CD4-positive, alpha-beta T cell treated with Interleukin-6 for 4 hours (primary cell): Measurements from ENCODE around the gene FLVCR2.
"Not testable (repeated sequence)": the region's sequence is repeated elsewhere in the genome, so short reads cannot be mapped to it uniquely, and the experiment has no call there.

ENCODE experiments used
- DNase-seq: peaks from one replicate; pipeline ENCODE4 v3.0.0-alpha.2; 2020; ENCODE audit warnings: mixed read lengths

Gene FLVCR2

DNA sequence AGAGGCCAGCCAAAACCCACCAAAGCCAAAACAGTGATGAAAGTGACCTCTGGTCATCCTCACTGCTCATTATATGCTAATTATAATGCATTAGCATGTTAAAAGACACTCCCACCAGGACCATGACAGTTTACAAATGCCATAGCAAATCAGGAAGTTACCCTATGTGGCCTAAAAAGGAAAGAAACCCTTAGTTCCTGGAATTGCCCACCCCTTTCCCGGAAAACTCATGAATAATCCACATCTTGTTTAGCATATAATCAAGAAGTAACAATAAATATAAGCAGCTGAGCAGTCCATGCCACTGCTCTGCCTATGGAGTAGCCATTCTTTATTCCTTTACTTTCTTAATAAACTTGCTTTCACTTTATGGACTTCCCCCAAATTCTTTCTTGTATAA is 21.7 kb downstream of the FLVCR2 start:
- not testable (repeated sequence) for DNase-seq

DNA sequence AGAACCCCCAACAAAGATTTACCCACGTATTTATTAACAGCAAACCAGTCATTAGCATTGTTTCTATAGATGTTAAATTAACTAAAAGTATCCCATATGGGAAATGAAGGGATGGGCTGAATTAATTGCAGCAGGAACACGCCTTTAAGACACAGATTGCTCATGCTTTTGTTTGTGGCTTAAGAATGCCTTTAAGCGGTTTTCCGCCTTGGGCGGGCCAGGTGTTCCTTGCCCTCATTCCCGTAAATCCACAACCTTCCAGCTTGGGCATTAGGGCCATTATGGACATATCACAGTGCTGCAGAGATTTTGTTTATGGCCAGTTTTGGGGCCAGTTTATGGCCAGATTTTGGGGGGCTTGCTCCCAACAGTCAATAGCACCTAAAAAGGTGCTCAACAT is 22.6 kb downstream of the FLVCR2 start:
- not testable (repeated sequence) for DNase-seq

DNA sequence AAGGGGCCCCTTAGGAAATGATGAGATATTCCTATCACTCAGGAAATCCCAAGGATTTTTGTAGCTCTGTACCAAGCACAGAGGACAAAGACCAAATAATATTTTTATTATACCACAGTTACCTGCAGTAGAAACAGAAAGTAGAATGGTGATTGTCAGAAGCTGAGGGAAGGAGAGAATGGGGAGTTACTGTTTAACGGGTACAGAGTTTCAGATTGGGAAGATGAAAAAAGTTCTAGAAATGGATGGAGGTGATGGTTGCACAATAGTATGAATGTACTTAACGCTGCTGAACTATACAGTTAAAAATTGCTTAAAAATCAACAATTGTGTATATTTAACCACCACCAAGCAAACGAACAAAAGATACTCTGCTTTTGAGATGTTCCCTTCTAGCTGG is 24.1 kb downstream of the FLVCR2 start:
- no peak for DNase-seq

DNA sequence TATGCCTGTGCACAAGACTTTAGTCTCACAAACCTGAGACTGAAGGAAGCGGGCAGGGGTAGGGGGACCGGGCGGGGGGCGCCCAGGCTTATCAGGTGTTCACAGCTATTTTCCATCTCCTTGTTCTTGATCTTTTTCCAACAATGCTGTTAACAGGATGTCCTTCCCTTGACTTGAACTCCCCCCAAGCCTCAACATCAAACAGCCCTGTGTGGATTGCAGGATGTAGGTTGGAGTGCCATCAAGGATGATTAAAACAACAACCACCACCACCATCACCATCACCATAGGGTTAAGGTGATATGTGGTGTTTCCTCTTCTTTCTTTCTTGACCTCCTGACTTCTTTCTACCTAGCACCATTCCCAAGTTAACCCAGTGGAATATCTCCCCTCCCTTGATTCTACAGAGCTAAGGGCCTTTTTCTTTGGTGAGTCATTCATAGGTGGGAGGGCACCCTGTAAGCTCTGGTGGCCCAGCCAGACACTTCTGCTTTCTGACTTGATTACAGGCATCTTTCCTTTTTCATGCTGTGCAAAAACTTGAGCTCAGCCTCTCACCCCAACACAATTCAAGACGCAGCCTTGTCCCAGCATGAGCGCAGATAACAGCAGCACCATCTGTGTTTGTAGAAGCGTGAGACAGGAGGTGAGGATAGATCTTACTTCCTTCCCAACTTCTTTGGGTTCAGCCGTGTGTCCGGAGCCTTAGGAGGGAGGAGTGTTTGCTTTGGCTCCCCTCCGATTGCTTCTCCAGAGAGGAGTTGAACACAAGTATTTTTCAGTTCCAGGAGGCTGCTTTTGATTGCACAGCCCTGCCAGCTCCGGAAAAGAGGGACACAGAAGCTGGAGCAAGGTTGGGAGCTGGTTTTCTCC is 26.8 kb downstream of the FLVCR2 start:
- DNase-seq, result no peak

DNA sequence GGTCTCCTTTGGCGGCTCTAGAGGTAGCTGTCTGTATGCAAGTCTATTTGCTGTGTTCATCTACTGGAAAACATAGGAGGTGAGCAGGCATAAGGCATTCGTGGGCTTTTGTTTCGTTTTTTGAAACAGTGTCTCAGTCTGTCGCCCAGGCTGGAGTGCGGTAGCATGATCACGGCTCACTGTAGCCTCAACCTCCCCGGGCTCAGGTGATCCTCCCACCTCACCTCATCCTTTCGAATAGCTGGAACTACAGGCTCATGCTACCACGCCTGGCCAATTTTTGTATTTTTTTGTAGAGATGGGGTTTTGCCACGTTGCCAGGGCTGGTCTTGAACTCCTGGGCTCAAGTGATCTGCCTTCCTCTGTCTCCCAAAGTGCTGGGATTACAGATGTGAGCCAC is 27.5 kb downstream of the FLVCR2 start:
- DNase-seq, result no peak

DNA sequence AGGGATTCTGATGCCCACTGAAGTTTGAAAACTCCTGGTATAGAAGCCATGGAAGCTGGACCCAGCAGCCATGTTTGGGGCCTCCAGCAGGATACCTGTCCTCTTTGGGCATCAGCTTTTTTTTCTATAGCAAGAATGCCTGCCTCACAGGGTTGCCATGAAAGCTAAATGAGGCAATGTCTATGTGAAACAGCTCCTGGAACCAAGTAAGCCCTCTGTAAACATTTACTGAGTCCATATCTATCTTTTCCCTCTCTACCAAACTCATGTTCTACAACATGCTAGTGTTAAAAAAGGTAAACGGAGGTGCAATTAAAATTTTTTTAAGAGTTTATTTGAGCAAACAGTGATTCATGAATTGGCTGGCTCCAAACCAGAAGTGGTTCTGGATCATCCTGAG is 28.6 kb downstream of the FLVCR2 start:
- DNase-seq, result no peak

DNA sequence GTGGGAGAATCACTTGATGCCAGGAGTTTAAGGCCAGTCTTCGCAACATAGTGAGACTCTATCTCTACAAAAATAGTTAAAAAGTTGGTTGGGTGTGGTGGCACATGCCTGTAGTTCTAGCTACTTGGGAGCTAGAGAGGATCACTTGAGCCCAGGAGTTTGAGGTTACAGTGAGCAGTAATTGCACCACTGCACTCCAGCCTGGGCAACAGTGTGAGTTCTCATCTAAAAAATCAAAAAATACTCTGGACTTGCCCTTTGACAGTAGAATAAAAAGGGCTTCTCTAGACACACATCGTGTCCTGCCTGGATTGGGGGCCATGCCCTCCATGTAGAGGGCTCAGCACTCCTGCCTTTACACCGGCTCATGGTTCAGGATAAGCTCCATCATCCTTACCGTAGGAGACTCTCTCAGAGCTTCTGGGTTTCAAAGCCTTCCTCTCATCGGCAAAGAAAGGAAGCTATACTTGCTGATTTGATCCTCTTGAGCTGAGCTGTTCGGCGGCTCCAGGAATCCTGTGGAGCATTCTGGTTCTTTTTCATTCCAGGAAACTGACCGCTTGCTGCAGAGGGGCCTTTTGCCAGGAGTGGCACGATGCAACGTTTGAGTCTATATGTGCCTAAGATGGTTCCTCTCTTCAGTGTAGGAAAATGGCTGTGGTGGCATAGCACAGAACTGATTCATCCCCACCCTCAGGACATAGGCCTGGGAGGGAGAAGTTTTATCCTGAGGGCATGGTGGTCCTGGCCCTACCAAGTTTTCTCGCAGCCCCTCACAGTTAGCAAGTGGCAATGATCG is 29.6 kb downstream of the FLVCR2 start:
- DNase-seq, result no peak

GRCh38 chr14:75609116-75609515 is 30.7 kb downstream of the FLVCR2 start:
- no peak for DNase-seq

GRCh38 chr14:75609606-75610475 is 31.4 kb downstream of the FLVCR2 start:
- no peak for DNase-seq

DNA sequence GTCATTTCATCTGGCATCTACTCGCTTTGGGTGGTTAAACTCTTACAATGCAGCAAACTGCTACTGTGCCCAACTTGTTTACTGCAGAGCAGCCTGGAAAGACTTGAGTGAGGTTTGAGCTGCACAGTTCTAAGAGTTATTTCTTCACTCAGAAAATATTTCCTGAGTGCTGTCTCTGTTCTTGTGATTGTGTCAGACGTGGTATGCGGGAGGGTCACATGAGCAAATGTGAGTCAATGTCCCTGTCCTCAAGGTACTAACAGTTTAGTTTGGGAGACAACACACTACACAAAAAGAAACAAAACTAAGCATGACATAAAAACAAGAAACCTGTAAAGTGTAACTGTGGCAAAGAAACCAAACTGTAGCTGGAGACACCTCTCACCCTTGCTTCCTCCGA is 32.4 kb downstream of the FLVCR2 start:
- DNase-seq, result no peak

- DNase-seq, result no peak
Measured at GRCh38 chr14:75612157-75612556, 33.7 kb downstream of the FLVCR2 start.

- DNase-seq, result no peak
Measured at GRCh38 chr14:75614179-75614578, 35.8 kb downstream of the FLVCR2 start.

- DNase-seq, result no peak
Measured at GRCh38 chr14:75615200-75615599, 36.8 kb downstream of the FLVCR2 start.

DNA sequence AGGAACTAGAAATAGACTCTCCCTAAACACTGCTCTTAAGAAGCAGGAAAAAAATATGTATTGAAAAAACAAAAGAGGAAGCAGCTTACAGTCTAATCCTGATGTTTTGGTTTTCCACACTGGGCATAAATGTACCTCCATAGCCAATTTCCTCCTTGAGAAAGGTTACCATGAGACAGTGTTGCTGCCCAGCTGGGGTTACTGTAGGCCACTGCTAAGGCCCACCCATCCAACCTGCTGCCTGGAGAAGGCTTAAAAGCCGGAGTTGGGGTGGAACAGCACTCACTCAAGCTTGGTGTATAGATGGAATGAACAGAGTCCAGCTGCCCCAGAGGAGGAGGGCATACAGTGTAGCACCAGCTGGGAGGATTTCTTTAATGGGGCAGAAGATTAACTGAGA is 41.1 kb downstream of the FLVCR2 start:
- DNase-seq, result no peak

GRCh38 chr14:75625034-75625433 is 46.6 kb downstream of the FLVCR2 start:
- no peak for DNase-seq

- DNase-seq, result no peak
Measured at GRCh38 chr14:75626396-75626795, 48.0 kb downstream of the FLVCR2 start.

DNA sequence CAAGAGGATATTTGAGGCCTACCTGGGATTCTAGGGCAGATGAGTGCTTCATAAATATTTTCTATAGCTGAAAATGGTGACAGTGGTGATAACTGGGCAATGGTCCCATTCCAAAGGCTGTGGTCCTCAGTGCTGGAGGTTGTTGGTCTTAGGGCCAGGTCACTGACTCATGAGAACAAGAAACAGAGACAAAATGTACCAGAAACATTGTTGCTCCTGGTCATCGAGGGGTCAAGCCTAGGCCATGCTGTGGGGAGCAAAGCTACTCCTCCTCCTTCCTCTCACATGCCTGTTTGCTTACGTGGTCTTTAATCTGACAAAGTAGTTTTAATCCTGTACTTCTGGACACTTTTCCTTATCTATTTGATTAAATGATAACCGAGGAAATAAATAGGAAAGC is 48.4 kb downstream of the FLVCR2 start:
- no peak for DNase-seq

GRCh38 chr14:75627406-75627805 is 49.0 kb downstream of the FLVCR2 start:
- no peak for DNase-seq

GRCh38 chr14:75628816-75629215 is 50.4 kb downstream of the FLVCR2 start:
- DNase-seq, result no peak

- DNase-seq, result no peak
Measured at GRCh38 chr14:75630695-75631452, 52.5 kb downstream of the FLVCR2 start.

GRCh38 chr14:75631453-75631831 is 53.0 kb downstream of the FLVCR2 start:
- no peak for DNase-seq

- DNase-seq, result no peak
Measured at GRCh38 chr14:75634848-75635247, 56.4 kb downstream of the FLVCR2 start.
